Measurements from ENCODE around the gene CD46.

The CD46 gene

GRCh38 chr1:207831517-207832327 is 79.9 kb downstream of the CD46 start:
- peak overlapping the region; percentile 8 for H3K23ac ChIP-seq (ENCODE audit: low read depth, low read length, poor library complexity)
- H3K9me3 ChIP-seq (replicated peaks in 1 of 2; ENCODE audit: control insufficient read depth in 2 of 2, insufficient read depth in 1 of 2, low read depth in 1 of 2, low read length in 2 of 2) = no peaks in the 10 kb centered on the region
- H3K79me1 ChIP-seq (ENCODE audit: low read depth, low read length) = peaks cover 2% of the 10 kb centered on the region
- no peak overlapping the region for H3K4me2 ChIP-seq (ENCODE audit: insufficient read depth, low read length, poor library complexity, severe bottlenecking)
- no peak overlapping the region for H2AFZ ChIP-seq (ENCODE audit: low read length)
- no CpG with 5 or more reads among the region's 9 CpGs for WGBS, 2 donors (ENCODE audit: extremely low coverage in 2 of 2, insufficient read length in 2 of 2, insufficient replicate concordance in 1 of 2)
- no peak overlapping the region for H3K4ac ChIP-seq (ENCODE audit: low read length)
- H3K4me3 ChIP-seq (ENCODE audit: low read length in 2 of 2) = no peak overlapping the region
- no peak overlapping the region for H3K18ac ChIP-seq (ENCODE audit: low read length)
- H3K9ac ChIP-seq (ENCODE audit: low read depth, low read length, poor library complexity) = no peak overlapping the region
- H3K14ac ChIP-seq (ENCODE audit: low read length) = no peak overlapping the region
- no peaks in the 10 kb centered on the region for H3K4me1 ChIP-seq (ENCODE audit: control insufficient read depth in 2 of 2, insufficient read depth in 1 of 2, low read depth in 1 of 2, low read length in 2 of 2)
- no peak overlapping the region for H2AK5ac ChIP-seq (ENCODE audit: low read depth, low read length)
- H4K91ac ChIP-seq (ENCODE audit: low read depth, low read length, poor library complexity) = no peak overlapping the region
- peaks cover 0 to 28% of the 10 kb centered on the region in 2 donors for H3K36me3 ChIP-seq (replicated peaks in 1 of 2; ENCODE audit: control insufficient read depth in 2 of 2, insufficient read depth in 2 of 2, low read length in 2 of 2)
- H3K27ac ChIP-seq (replicated peaks; ENCODE audit: low read length) = no peak overlapping the region
- H2BK120ac ChIP-seq (ENCODE audit: low read depth, low read length) = no peak overlapping the region
- H2BK5ac ChIP-seq (ENCODE audit: low read length) = no peak overlapping the region
- H2BK12ac ChIP-seq (ENCODE audit: low read length) = no peak overlapping the region
- H4K8ac ChIP-seq (ENCODE audit: low read depth, low read length) = no peak overlapping the region
- H3K27me3 ChIP-seq (ENCODE audit: control insufficient read depth in 3 of 3, insufficient read depth in 3 of 3, low read depth in 1 of 3, low read length in 3 of 3) = no peaks in the 10 kb centered on the region
- H2BK15ac ChIP-seq (ENCODE audit: low read length) = no peak overlapping the region
- DNase-seq (ENCODE audit: low spot score) = no peak

- Histone ChIP-seq H4K91ac (ENCODE audit: low read depth, low read length, poor library complexity) (no peak overlapping the region), H3K79me1 (ENCODE audit: low read depth, low read length) (peaks cover 2% of the 10 kb centered on the region), H3K4me3 (ENCODE audit: low read length in 2 of 2) (no peak overlapping the region), H3K4me1 (ENCODE audit: control insufficient read depth in 2 of 2, insufficient read depth in 1 of 2, low read depth in 1 of 2, low read length in 2 of 2) (no peaks in the 10 kb centered on the region), H3K14ac (ENCODE audit: low read length) (no peak overlapping the region), H3K18ac (ENCODE audit: low read length) (no peak overlapping the region), H3K27me3 (ENCODE audit: control insufficient read depth in 3 of 3, insufficient read depth in 3 of 3, low read depth in 1 of 3, low read length in 3 of 3) (no peaks in the 10 kb centered on the region), H3K4ac (ENCODE audit: low read length) (no peak overlapping the region), H3K27ac (replicated peaks; ENCODE audit: low read length) (no peak overlapping the region), H2AFZ (ENCODE audit: low read length) (no peak overlapping the region), H2BK15ac (ENCODE audit: low read length) (no peak overlapping the region), H3K9ac (ENCODE audit: low read depth, low read length, poor library complexity) (no peak overlapping the region), H3K23ac (ENCODE audit: low read depth, low read length, poor library complexity) (no peak overlapping the region), H3K9me3 (replicated peaks in 1 of 2; ENCODE audit: control insufficient read depth in 2 of 2, insufficient read depth in 1 of 2, low read depth in 1 of 2, low read length in 2 of 2) (no peaks in the 10 kb centered on the region), H2BK5ac (ENCODE audit: low read length) (no peak overlapping the region), H2BK120ac (ENCODE audit: low read depth, low read length) (no peak overlapping the region), H2BK12ac (ENCODE audit: low read length) (no peak overlapping the region), H4K8ac (ENCODE audit: low read depth, low read length) (no peak overlapping the region), H3K36me3 (replicated peaks in 1 of 2; ENCODE audit: control insufficient read depth in 2 of 2, insufficient read depth in 2 of 2, low read length in 2 of 2) (peaks cover 0 to 38% of the 10 kb centered on the region in 2 donors), H3K4me2 (ENCODE audit: insufficient read depth, low read length, poor library complexity, severe bottlenecking) (no peak overlapping the region), H2AK5ac (ENCODE audit: low read depth, low read length) (no peak overlapping the region)
- no peak for DNase-seq (ENCODE audit: low spot score)
- WGBS, 2 donors (ENCODE audit: extremely low coverage in 2 of 2, insufficient read length in 2 of 2, insufficient replicate concordance in 1 of 2) = no CpG with 5 or more reads among the region's 8 CpGs
These were observed 80.9 kb downstream of the CD46 start for GRCh38 chr1:207832796-207833195.

GRCh38 chr1:207833381-207833780 is 81.5 kb downstream of the CD46 start:
- Histone ChIP-seq H3K18ac (ENCODE audit: low read length) (no peak overlapping the region), H3K79me1 (ENCODE audit: low read depth, low read length) (peaks cover 2% of the 10 kb centered on the region)

GRCh38 chr1:207833956-207834660 is 82.3 kb downstream of the CD46 start:
- H2BK5ac ChIP-seq (ENCODE audit: low read length) = no peak overlapping the region
- no CpG with 5 or more reads among the region's 7 CpGs for WGBS, 2 donors (ENCODE audit: extremely low coverage in 2 of 2, insufficient read length in 2 of 2, insufficient replicate concordance in 1 of 2)
- no peaks in the 10 kb centered on the region for H3K4me1 ChIP-seq (ENCODE audit: control insufficient read depth in 2 of 2, insufficient read depth in 1 of 2, low read depth in 1 of 2, low read length in 2 of 2)
- H4K91ac ChIP-seq (ENCODE audit: low read depth, low read length, poor library complexity) = no peak overlapping the region
- H3K4ac ChIP-seq (ENCODE audit: low read length) = no peak overlapping the region
- H3K79me1 ChIP-seq (ENCODE audit: low read depth, low read length) = peaks cover 2% of the 10 kb centered on the region
- no peak overlapping the region for H2BK12ac ChIP-seq (ENCODE audit: low read length)
- H3K23ac ChIP-seq (ENCODE audit: low read depth, low read length, poor library complexity) = no peak overlapping the region
- no peaks in the 10 kb centered on the region for H3K27me3 ChIP-seq (ENCODE audit: control insufficient read depth in 3 of 3, insufficient read depth in 3 of 3, low read depth in 1 of 3, low read length in 3 of 3)
- DNase-seq (ENCODE audit: low spot score) = no peak
- no peak overlapping the region for H4K8ac ChIP-seq (ENCODE audit: low read depth, low read length)
- no peak overlapping the region for H3K9ac ChIP-seq (ENCODE audit: low read depth, low read length, poor library complexity)
- no peak overlapping the region for H3K27ac ChIP-seq (replicated peaks; ENCODE audit: low read length)
- H2BK15ac ChIP-seq (ENCODE audit: low read length) = no peak overlapping the region
- H3K36me3 ChIP-seq (replicated peaks in 1 of 2; ENCODE audit: control insufficient read depth in 2 of 2, insufficient read depth in 2 of 2, low read length in 2 of 2) = peaks cover 0 to 47% of the 10 kb centered on the region in 2 donors
- peak overlapping the region; percentile 57 for H3K18ac ChIP-seq (ENCODE audit: low read length)
- H3K9me3 ChIP-seq (replicated peaks in 1 of 2; ENCODE audit: control insufficient read depth in 2 of 2, insufficient read depth in 1 of 2, low read depth in 1 of 2, low read length in 2 of 2) = peaks cover 0 to under 1% of the 10 kb centered on the region in 2 donors
- H3K4me2 ChIP-seq (ENCODE audit: insufficient read depth, low read length, poor library complexity, severe bottlenecking) = no peak overlapping the region
- no peak overlapping the region for H2AK5ac ChIP-seq (ENCODE audit: low read depth, low read length)
- H2BK120ac ChIP-seq (ENCODE audit: low read depth, low read length) = no peak overlapping the region
- H2AFZ ChIP-seq (ENCODE audit: low read length) = no peak overlapping the region
- H3K4me3 ChIP-seq (ENCODE audit: low read length in 2 of 2) = no peak overlapping the region
- peak overlapping the region; percentile 26 for H3K14ac ChIP-seq (ENCODE audit: low read length)

More at GRCh38 chr1:207833381-207833780, 81.5 kb downstream of the CD46 start:
- Histone ChIP-seq H3K14ac (ENCODE audit: low read length) (no peak overlapping the region), H2BK120ac (ENCODE audit: low read depth, low read length) (no peak overlapping the region), H2AK5ac (ENCODE audit: low read depth, low read length) (no peak overlapping the region), H3K4ac (ENCODE audit: low read length) (no peak overlapping the region), H3K23ac (ENCODE audit: low read depth, low read length, poor library complexity) (no peak overlapping the region), H3K4me3 (ENCODE audit: low read length in 2 of 2) (no peak overlapping the region), H2BK15ac (ENCODE audit: low read length) (no peak overlapping the region), H3K36me3 (replicated peaks in 1 of 2; ENCODE audit: control insufficient read depth in 2 of 2, insufficient read depth in 2 of 2, low read length in 2 of 2) (peaks cover 0 to 41% of the 10 kb centered on the region in 2 donors), H2BK5ac (ENCODE audit: low read length) (no peak overlapping the region), H3K9me3 (replicated peaks in 1 of 2; ENCODE audit: control insufficient read depth in 2 of 2, insufficient read depth in 1 of 2, low read depth in 1 of 2, low read length in 2 of 2) (no peaks in the 10 kb centered on the region), H3K4me1 (ENCODE audit: control insufficient read depth in 2 of 2, insufficient read depth in 1 of 2, low read depth in 1 of 2, low read length in 2 of 2) (no peaks in the 10 kb centered on the region), H3K27ac (replicated peaks; ENCODE audit: low read length) (no peak overlapping the region), H4K8ac (ENCODE audit: low read depth, low read length) (no peak overlapping the region), H4K91ac (ENCODE audit: low read depth, low read length, poor library complexity) (no peak overlapping the region), H2AFZ (ENCODE audit: low read length) (no peak overlapping the region), H2BK12ac (ENCODE audit: low read length) (no peak overlapping the region), H3K9ac (ENCODE audit: low read depth, low read length, poor library complexity) (no peak overlapping the region), H3K27me3 (ENCODE audit: control insufficient read depth in 3 of 3, insufficient read depth in 3 of 3, low read depth in 1 of 3, low read length in 3 of 3) (no peaks in the 10 kb centered on the region), H3K4me2 (ENCODE audit: insufficient read depth, low read length, poor library complexity, severe bottlenecking) (no peak overlapping the region)
- no CpG with 5 or more reads among the region's 6 CpGs for WGBS, 2 donors (ENCODE audit: extremely low coverage in 2 of 2, insufficient read length in 2 of 2, insufficient replicate concordance in 1 of 2)
- no peak for DNase-seq (ENCODE audit: low spot score)
